Sigmoid colon (tissue), 7 donors: ENCODE data around the gene NCAPG2. TPM values are rescaled to one million over a fixed set of nuclear protein-coding genes. Genes with fewer than 3 reads are reported as not detected.
"Not testable (repeated sequence)": the region's sequence is repeated elsewhere in the genome, so short reads cannot be mapped to it uniquely, and the experiment has no call there.

Source experiments
- DNase-seq: peaks from one replicate; pipeline ENCODE4 v3.0.0-alpha.2; 2019
- H3K27ac ChIP-seq, 4 donors: fragments of 200-600 bp; sonication (generic); one replicate each; pipeline ENCODE4 v1.5.1; 2016 to 2019; ENCODE audit warnings: mild to moderate bottlenecking in 1 of 4
- H3K27me3 ChIP-seq, 3 donors: fragments of 200-600 bp; sonication (generic); one replicate each; pipeline ENCODE4 v1.5.1; 2019; ENCODE audit warnings: mild to moderate bottlenecking in 1 of 3
- H3K36me3 ChIP-seq, 4 donors: fragments of 200-600 bp; sonication (generic); one replicate each; pipeline ENCODE4 v1.5.1; 2016 to 2019
- H3K4me1 ChIP-seq, 4 donors: fragments of 200-600 bp; sonication (generic); one replicate each; pipeline ENCODE4 v1.5.1; 2017 to 2019
- H3K4me3 ChIP-seq, 4 donors: fragments of 200-600 bp; sonication (generic); one replicate each; pipeline ENCODE4 v1.5.1; 2017 to 2019; ENCODE audit warnings: mild to moderate bottlenecking in 2 of 4, moderate library complexity in 1 of 4
- H3K9me3 ChIP-seq, 4 donors: fragments of 200-600 bp in 3 of 4; sonication (generic) in 3 of 4; one replicate each; pipeline versions ENCODE4 v1.5.1 to v1.6.1; 2013 to 2019
- EP300 ChIP-seq, 4 donors: sonication (generic); formaldehyde crosslinking; IDR thresholded peaks; one replicate each; pipeline ENCODE4 v1.6.1; 2017; ENCODE audit warnings: antibody characterized with exemption in 4 of 4
- POLR2A ChIP-seq, 2 donors: fragments of 450-650 bp; IDR thresholded peaks; one replicate each; pipeline ENCODE4 v1.6.1; 2016; ENCODE audit warnings: antibody characterized with exemption in 2 of 2, mild to moderate bottlenecking in 2 of 2, moderate library complexity in 2 of 2
- POLR2AphosphoS5 ChIP-seq, 4 donors: sonication (generic); formaldehyde crosslinking; IDR thresholded peaks; one replicate each; pipeline ENCODE4 v1.6.1; 2017; ENCODE audit warnings: antibody characterized with exemption in 4 of 4
- whole genome bisulfite sequencing, 2 donors: extraction: QIAGEN DNeasy Blood & Tissue Kit; methylation state at CpG; one replicate each; pipeline ENCODE4 v1.1.7; 2013; 5-methylcytosine and 5-hydroxymethylcytosine counted together
- intact Hi-C: fragments of 100-400 bp; cut with DNase I; formaldehyde crosslinking; loops from one replicate; pipeline ENCODE4 v1.15.1; 2023
- polyA plus RNA-seq, 3 donors: library from polyadenylated mRNA; stranded (reverse); fragments of 200-250 nt; gene quantifications; one replicate each; pipeline ENCODE4 v1.2.3, GENCODE V29; 2013
- total RNA-seq, 4 donors: library from RNA; depleted of rRNA; stranded (reverse); fragments of >200 nt; gene quantifications; one replicate each; pipeline ENCODE4 v1.1.0, GENCODE V29; 2016
- TF ChIP-seq, protein P1 (sequence below), 4 experiments: fragments of 450-650 bp in 3 of 4; fragments of 200-600 bp in 1 of 4; IDR thresholded peaks; one replicate each; pipeline ENCODE4 v1.5.1; 2016 to 2019; ENCODE audit warnings: antibody characterized with exemption in 4 of 4, mild to moderate bottlenecking in 3 of 4, moderate library complexity in 2 of 4
- donor health status: healthy with polysubstance abuse.
- donor health status: Bipolar disorder and iron deficiency.
- donor health status: healthy.

NCAPG2 gene
- total and polyA plus RNA-seq, 7 donors, result 1.2 to 11.5 (median 4.4) TPM

DNA sequence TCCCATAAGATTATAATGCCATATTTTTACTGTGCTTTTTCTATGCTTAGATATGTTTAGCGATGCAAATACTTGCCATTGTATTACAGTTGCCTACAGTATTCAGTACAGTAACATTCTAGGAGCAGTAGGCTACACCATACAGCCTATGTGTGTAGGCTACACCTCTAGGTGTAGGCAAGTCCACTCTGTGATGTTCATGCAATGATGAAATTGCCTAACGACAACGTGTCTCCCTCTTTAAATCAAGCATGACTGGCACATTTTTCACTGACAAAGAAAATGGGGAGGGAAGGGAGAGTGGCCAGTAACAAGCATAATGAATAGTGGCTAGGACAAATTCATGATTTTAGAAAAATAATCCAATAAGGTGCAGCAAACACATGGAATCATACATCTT lies 1.7 kb downstream of the NCAPG2 start:
- 67 to 78% methylated on average over 3 of the region's 3 CpGs for WGBS, 2 donors
- TF ChIP-seq POLR2AphosphoS5 (IDR thresholded peaks at IDR 0.05) (no peak), EP300 (IDR thresholded peaks at IDR 0.05) (no peak), POLR2A (IDR thresholded peaks at IDR 0.05) (no peak)
- TF ChIP-seq, protein P1, sequence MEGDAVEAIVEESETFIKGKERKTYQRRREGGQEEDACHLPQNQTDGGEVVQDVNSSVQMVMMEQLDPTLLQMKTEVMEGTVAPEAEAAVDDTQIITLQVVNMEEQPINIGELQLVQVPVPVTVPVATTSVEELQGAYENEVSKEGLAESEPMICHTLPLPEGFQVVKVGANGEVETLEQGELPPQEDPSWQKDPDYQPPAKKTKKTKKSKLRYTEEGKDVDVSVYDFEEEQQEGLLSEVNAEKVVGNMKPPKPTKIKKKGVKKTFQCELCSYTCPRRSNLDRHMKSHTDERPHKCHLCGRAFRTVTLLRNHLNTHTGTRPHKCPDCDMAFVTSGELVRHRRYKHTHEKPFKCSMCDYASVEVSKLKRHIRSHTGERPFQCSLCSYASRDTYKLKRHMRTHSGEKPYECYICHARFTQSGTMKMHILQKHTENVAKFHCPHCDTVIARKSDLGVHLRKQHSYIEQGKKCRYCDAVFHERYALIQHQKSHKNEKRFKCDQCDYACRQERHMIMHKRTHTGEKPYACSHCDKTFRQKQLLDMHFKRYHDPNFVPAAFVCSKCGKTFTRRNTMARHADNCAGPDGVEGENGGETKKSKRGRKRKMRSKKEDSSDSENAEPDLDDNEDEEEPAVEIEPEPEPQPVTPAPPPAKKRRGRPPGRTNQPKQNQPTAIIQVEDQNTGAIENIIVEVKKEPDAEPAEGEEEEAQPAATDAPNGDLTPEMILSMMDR (IDR thresholded peaks at IDR 0.05), result no peak
- peaks cover 0 to 18% (median 13%) of the 10 kb centered on the region in 4 donors for H3K4me1 ChIP-seq
- H3K9me3 ChIP-seq, result no peaks in the 10 kb centered on the region
- H3K27ac ChIP-seq, result no peak overlapping the region
- no peak overlapping the region for H3K4me3 ChIP-seq
- intact Hi-C loops, result no loop called here
- no peaks in the 10 kb centered on the region for H3K27me3 ChIP-seq
- no peak for DNase-seq
- H3K36me3 ChIP-seq, result no peaks in the 10 kb centered on the region

DNA sequence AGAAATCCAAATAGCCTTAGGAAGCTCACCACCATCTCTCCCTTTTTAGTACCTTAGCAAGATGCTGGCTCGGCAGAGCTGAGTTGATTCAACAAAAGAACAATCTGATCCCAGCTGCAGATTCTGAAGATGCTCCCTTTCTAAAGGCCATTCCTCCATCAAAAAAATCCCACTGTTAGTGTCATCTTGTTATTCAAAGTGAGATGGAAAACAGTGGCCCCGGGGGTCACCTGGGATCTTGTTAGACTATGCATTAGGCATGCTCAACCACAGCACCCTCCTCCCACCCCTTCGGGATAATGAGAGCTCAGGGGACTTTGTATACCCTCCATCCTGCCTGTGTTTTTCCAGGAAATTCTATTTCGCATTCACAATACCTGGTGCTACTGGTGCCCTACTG lies 2.4 kb downstream of the NCAPG2 start:
- Histone ChIP-seq H3K4me1 (peaks cover 0 to 18% (median 13%) of the 10 kb centered on the region in 4 donors), H3K4me3 (no peak overlapping the region), H3K9me3 (no peaks in the 10 kb centered on the region), H3K27me3 (no peaks in the 10 kb centered on the region), H3K27ac (no peak overlapping the region), H3K36me3 (no peaks in the 10 kb centered on the region)
- TF ChIP-seq POLR2AphosphoS5 (IDR thresholded peaks at IDR 0.05) (no peak), POLR2A (IDR thresholded peaks at IDR 0.05) (no peak), EP300 (IDR thresholded peaks at IDR 0.05) (no peak)
- TF ChIP-seq, protein P1 (IDR thresholded peaks at IDR 0.05), result no peak
- WGBS, 2 donors, result 75% methylated on average over 4 of the region's 4 CpGs
- intact Hi-C loops, result no loop called here
- DNase-seq, result no peak

DNA sequence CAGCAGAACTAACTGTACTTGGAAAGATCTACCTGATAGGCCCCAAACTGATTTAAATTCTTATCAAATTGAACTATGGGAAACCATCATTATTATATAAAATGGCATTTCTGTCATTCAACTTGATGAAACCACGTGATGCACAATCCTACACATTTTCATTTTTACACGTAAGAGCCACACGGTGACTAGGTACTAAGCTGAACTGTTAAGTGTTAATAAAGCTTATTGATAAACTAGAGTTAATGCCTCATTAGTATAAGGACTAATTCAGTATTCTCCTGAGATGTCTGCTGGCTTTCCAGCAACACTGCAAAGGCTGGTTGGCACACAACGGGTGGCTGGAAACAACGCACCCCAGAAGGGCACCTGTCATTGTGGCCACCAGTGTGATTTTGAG lies 4.6 kb downstream of the NCAPG2 start:
- Histone ChIP-seq H3K27ac (no peak overlapping the region), H3K9me3 (no peaks in the 10 kb centered on the region), H3K36me3 (no peaks in the 10 kb centered on the region), H3K4me3 (no peak overlapping the region), H3K27me3 (no peaks in the 10 kb centered on the region), H3K4me1 (peaks cover 0 to 21% (median 12%) of the 10 kb centered on the region in 4 donors)
- intact Hi-C loops, result no loop called here
- WGBS, 2 donors, result 92% methylated on average over 5 of the region's 5 CpGs
- DNase-seq, result no peak
- TF ChIP-seq POLR2A (IDR thresholded peaks at IDR 0.05) (no peak), EP300 (IDR thresholded peaks at IDR 0.05) (no peak)

DNA sequence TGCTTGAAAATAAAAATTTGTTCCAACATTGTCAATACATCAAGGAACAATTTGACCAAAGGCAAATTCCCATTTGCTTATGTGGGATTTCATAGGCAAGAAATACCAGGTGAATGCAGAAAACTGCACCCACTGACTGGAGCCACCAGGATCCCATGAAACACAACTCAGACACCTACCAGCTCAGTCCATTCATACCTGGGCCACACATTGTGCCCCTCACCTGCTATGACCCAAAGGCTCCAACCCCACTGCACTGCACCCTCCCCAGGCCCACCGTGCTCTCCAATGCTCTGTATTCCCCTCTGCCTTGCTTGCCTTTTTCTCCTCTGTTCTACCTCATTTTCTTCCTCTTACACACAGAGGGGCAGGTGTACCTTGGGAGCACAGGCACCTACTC lies 5.3 kb downstream of the NCAPG2 start:
- H3K4me1 ChIP-seq, result peaks cover 0 to 20% (median 12%) of the 10 kb centered on the region in 4 donors
- no peak for DNase-seq
- no peak overlapping the region for H3K27ac ChIP-seq
- WGBS, 2 donors, result 2 to 3% methylated on average over 1 of the region's 1 CpG
- intact Hi-C loops, result no loop called here
- H3K36me3 ChIP-seq, result no peaks in the 10 kb centered on the region
- no peaks in the 10 kb centered on the region for H3K27me3 ChIP-seq
- TF ChIP-seq, protein P1 (IDR thresholded peaks at IDR 0.05), result no peak
- TF ChIP-seq EP300 (IDR thresholded peaks at IDR 0.05), result no peak
- TF ChIP-seq POLR2A (IDR thresholded peaks at IDR 0.05), result no peak
- no peak for TF ChIP-seq POLR2AphosphoS5 (IDR thresholded peaks at IDR 0.05)
- H3K9me3 ChIP-seq, result no peaks in the 10 kb centered on the region
- H3K4me3 ChIP-seq, result no peak overlapping the region

DNA sequence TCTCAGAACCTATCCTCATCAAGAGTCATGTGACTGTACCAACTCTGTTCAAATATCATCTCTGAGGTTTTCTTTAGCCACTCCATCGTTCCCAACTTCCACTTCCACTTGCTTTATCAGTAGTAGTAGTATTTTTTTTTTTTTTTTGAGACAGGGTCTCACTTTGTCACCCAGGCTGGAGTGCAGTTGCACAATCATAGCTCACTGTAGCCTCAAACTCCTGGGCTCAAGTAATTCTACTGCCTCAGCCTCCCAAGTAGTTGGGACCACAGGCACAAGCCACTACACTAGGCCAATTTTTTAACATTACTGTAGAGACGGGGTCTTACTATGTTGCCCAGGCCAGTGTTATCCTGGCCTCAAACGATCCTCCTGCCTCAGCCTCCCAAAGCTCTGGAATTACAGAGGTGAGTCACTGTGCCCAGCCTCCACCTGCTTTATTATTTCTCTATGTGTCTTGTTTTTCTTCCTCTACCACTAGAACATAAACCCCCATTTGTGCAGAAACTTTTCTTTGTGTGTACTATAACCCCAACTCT lies 5.9 kb downstream of the NCAPG2 start:
- Histone ChIP-seq H3K27ac (no peak overlapping the region), H3K36me3 (no peaks in the 10 kb centered on the region), H3K4me1 (peaks cover 0 to 14% (median 6%) of the 10 kb centered on the region in 4 donors), H3K4me3 (no peak overlapping the region), H3K9me3 (no peaks in the 10 kb centered on the region), H3K27me3 (no peaks in the 10 kb centered on the region)
- intact Hi-C loops, result no loop called here
- WGBS, 2 donors, result 85 to 88% methylated on average over 3 of the region's 3 CpGs
- no peak for TF ChIP-seq POLR2AphosphoS5 (IDR thresholded peaks at IDR 0.05)
- no peak for DNase-seq

DNA sequence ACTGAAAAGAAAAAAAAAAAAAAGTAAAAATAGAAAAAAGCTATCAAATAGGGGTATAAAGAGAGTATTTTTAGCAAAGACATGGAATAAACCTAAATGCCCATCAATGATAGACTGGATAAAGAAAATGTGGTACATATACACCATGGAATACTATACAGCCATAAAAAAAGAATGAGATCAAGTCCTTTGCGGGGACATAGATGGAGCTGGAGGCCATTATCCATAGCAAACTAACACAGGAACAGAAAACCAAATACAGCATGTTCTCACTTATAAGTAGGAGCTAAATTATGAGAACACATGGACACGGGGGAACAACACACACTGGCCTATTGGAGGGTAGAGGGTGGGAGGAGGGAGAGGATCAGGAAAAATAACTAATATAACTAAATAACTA lies 7.0 kb downstream of the NCAPG2 start:
- DNase-seq, H3K27me3 ChIP-seq, H3K9me3 ChIP-seq, H3K27ac ChIP-seq, H3K36me3 ChIP-seq, H3K4me3 ChIP-seq: not testable (repeated sequence)
- WGBS, 2 donors, result 94 to 100% methylated on average over 2 of the region's 2 CpGs
- intact Hi-C loops, result loop anchor here (2.0 kb wide), 1 partner anchor 279 kb away; no protein-coding TSS in a partner anchor
- peaks cover 0 to 12% (median 4%) of the 10 kb centered on the region in 4 donors for H3K4me1 ChIP-seq
